Caco-2 (cell line): ENCODE data around the gene PTCD1. TPM values are rescaled to one million over a fixed set of nuclear protein-coding genes. Genes with fewer than 3 reads are reported as not detected.
A peak's percentile ranks its signal among the peaks of the same experiment; 100 is the strongest.

Experiments used
- BruUV-seq: library from RNA; stranded (reverse); fragments of 400-500 nt; replicated peaks from 2 replicates; lab custom pipeline; 2021; lab: Mats Ljungman, UMichigan
- CTCF ChIA-PET: fragments of 300-600 bp; sonication (Branson Sonifier 250); formaldehyde crosslinking; loops from one replicate; lab custom pipeline; 2022; ENCODE audit warnings: antibody characterized with exemption; lab: Charles Lee
- POLR2A ChIA-PET: fragments of 300-600 bp; sonication (Branson Sonifier 250); formaldehyde crosslinking; loops from one replicate; lab custom pipeline; 2022; ENCODE audit warnings: antibody characterized with exemption; lab: Charles Lee
- DNase-seq, 2 experiments: peaks; one replicate each; pipeline versions ENCODE4 v3.0.0 to v3.0.0-alpha.2; 2020 to 2022
- H3K27me3 ChIP-seq: replicated peaks from 2 replicates; pipeline ENCODE4 v1.6.0; 2011; ENCODE audit warnings: low read length; ENCODE audit not compliant: control insufficient read depth, insufficient read depth
- H3K36me3 ChIP-seq: 2 replicates; pipeline ENCODE4 v1.5.1; 2011; ENCODE audit warnings: low read length; ENCODE audit not compliant: control insufficient read depth, insufficient read depth
- H3K4me1 ChIP-seq: fragments of 250-450 bp; sonication (Bioruptor Pico); 2 replicates; pipeline ENCODE4 v1.5.1; 2020; ENCODE audit warnings: mild to moderate bottlenecking
- H3K4me3 ChIP-seq: 2 replicates; pipeline ENCODE4 v1.5.1; 2011; ENCODE audit warnings: low read depth, mild to moderate bottlenecking, control low read depth, low read length
- H3K9me3 ChIP-seq: fragments of 250-450 bp; sonication (Bioruptor Pico); 2 replicates; pipeline ENCODE4 v1.5.1; 2020; ENCODE audit warnings: mild to moderate bottlenecking, moderate library complexity
- H3K27ac Mint-ChIP-seq: one replicate; pipeline ENCODE4 v1.8.0; 2022; ENCODE audit warnings: mixed read lengths; ENCODE audit not compliant: unreplicated experiment
- H3K27me3 Mint-ChIP-seq: one replicate; pipeline ENCODE4 v1.8.0; 2022; ENCODE audit warnings: mixed read lengths; ENCODE audit not compliant: insufficient read depth, unreplicated experiment
- H3K36me3 Mint-ChIP-seq: one replicate; pipeline ENCODE4 v1.8.0; 2022; ENCODE audit warnings: mild to moderate bottlenecking, mixed read lengths; ENCODE audit not compliant: insufficient read depth, unreplicated experiment
- H3K4me1 Mint-ChIP-seq: one replicate; pipeline ENCODE4 v1.8.0; 2022; ENCODE audit warnings: low read depth, mixed read lengths; ENCODE audit not compliant: unreplicated experiment
- H3K4me3 Mint-ChIP-seq: one replicate; pipeline ENCODE4 v1.8.0; 2022; ENCODE audit warnings: mild to moderate bottlenecking, moderate library complexity, mixed read lengths; ENCODE audit not compliant: unreplicated experiment
- H3K9me3 Mint-ChIP-seq: one replicate; pipeline ENCODE4 v1.8.0; 2022; ENCODE audit warnings: mixed read lengths; ENCODE audit not compliant: unreplicated experiment
- intact Hi-C: fragments of 100-400 bp; cut with micrococcal nuclease; formaldehyde crosslinking; loops from one replicate; pipeline ENCODE4 v1.10.0; 2022; ENCODE audit not compliant: unreplicated experiment
- total RNA-seq: library from RNA; stranded (reverse); gene quantifications from 2 replicates; pipeline ENCODE4 v1.2.3, GENCODE V29; 2022
- TF ChIP-seq, protein P1 (sequence below), 2 experiments: fragments of 200-600 bp in 1 of 2; IDR thresholded peaks; 1 replicate in 1 of 2; 2 replicates in 1 of 2; pipeline versions ENCODE4 v1.5.1 to v1.8.0; 2011 to 2022; ENCODE audit warnings: antibody characterized with exemption in 1 of 2, control low read depth in 1 of 2, inconsistent platforms in 1 of 2, low read depth in 1 of 2, low read length in 1 of 2, mild to moderate bottlenecking in 1 of 2, moderate library complexity in 1 of 2; ENCODE audit not compliant: insufficient read depth in 1 of 2, severe bottlenecking in 1 of 2, unreplicated experiment in 1 of 2

PTCD1 gene
- total RNA-seq, 1 experiment from 2014 or later, result 59.6 TPM

- POLR2A ChIA-PET, result interaction anchor here (0.6 kb wide), 1 partner anchor 860 kb away, joined by 6 read pairs; no protein-coding TSS in a partner anchor
- Mint-ChIP-seq H3K4me3 (no peak overlapping the region), H3K4me1 (peaks cover 15% of the 10 kb centered on the region), H3K36me3 (peaks cover 78% of the 10 kb centered on the region), H3K27ac (peak overlapping the region; percentile 68), H3K27me3 (no peaks in the 10 kb centered on the region), H3K9me3 (no peaks in the 10 kb centered on the region)
- peaks cover 11% of the 10 kb centered on the region for H3K36me3 ChIP-seq
- intact Hi-C loops, result no loop called here
- no peak for DNase-seq
- BruUV-seq, result no TSS peak
- H3K4me1 ChIP-seq, result peaks cover 9% of the 10 kb centered on the region
- H3K4me3 ChIP-seq, result no peak overlapping the region
- no peaks in the 10 kb centered on the region for H3K27me3 ChIP-seq
- CTCF ChIA-PET, result no interaction called here
- TF ChIP-seq, protein P1, sequence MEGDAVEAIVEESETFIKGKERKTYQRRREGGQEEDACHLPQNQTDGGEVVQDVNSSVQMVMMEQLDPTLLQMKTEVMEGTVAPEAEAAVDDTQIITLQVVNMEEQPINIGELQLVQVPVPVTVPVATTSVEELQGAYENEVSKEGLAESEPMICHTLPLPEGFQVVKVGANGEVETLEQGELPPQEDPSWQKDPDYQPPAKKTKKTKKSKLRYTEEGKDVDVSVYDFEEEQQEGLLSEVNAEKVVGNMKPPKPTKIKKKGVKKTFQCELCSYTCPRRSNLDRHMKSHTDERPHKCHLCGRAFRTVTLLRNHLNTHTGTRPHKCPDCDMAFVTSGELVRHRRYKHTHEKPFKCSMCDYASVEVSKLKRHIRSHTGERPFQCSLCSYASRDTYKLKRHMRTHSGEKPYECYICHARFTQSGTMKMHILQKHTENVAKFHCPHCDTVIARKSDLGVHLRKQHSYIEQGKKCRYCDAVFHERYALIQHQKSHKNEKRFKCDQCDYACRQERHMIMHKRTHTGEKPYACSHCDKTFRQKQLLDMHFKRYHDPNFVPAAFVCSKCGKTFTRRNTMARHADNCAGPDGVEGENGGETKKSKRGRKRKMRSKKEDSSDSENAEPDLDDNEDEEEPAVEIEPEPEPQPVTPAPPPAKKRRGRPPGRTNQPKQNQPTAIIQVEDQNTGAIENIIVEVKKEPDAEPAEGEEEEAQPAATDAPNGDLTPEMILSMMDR (IDR thresholded peaks at IDR 0.05; ENCODE audit: insufficient read depth in 1 of 2, low read depth in 1 of 2, low read length in 1 of 2, severe bottlenecking in 1 of 2, unreplicated experiment in 1 of 2), result no peak
- H3K9me3 ChIP-seq, result no peaks in the 10 kb centered on the region
These were observed 34.8 kb downstream of the PTCD1 start for GRCh38 chr7:99403764-99404163.

DNA sequence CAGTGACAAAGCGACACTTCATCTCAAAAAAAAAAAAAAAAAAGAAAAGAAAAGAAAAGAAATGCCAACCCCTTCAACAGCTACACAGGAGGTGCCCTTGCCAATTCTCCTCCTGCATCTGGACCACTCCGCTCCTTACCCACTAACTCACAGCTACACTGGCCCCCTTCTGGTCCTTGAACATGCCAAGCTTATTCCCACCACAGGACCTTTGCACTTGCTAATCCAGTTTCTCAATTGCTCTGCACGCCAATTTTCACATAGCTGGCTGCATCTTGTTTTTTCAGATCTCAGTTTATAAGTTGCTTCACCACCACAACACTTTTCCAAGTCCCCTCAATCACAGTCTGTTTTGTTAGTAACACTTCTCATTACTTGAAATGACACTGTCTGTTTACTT is 35.7 kb downstream of the PTCD1 start:
- Histone ChIP-seq H3K4me3 (no peak overlapping the region), H3K36me3 (peaks cover 11% of the 10 kb centered on the region), H3K27me3 (no peaks in the 10 kb centered on the region), H3K9me3 (no peaks in the 10 kb centered on the region), H3K4me1 (peaks cover 9% of the 10 kb centered on the region)
- Mint-ChIP-seq H3K27ac (no peak overlapping the region), H3K9me3 (no peaks in the 10 kb centered on the region), H3K4me3 (no peak overlapping the region), H3K36me3 (peaks cover 78% of the 10 kb centered on the region), H3K4me1 (peaks cover 18% of the 10 kb centered on the region), H3K27me3 (no peaks in the 10 kb centered on the region)
- POLR2A ChIA-PET, result interaction anchor here (0.7 kb wide), 1 partner anchor 10 kb away, joined by 4 read pairs; no protein-coding TSS in a partner anchor
- CTCF ChIA-PET, result no interaction called here
- TF ChIP-seq, protein P1 (IDR thresholded peaks at IDR 0.05; ENCODE audit: insufficient read depth in 1 of 2, low read depth in 1 of 2, low read length in 1 of 2, severe bottlenecking in 1 of 2, unreplicated experiment in 1 of 2), result no peak
- intact Hi-C loops, result no loop called here
- DNase-seq, result no peak
- BruUV-seq, result no TSS peak

GRCh38 chr7:99399597-99399996 is 39.0 kb downstream of the PTCD1 start:
- intact Hi-C loops, result no loop called here
- Histone ChIP-seq H3K4me1 (no peaks in the 10 kb centered on the region), H3K27me3 (no peaks in the 10 kb centered on the region), H3K36me3 (peaks cover 14% of the 10 kb centered on the region), H3K4me3 (no peak overlapping the region), H3K9me3 (no peaks in the 10 kb centered on the region)
- Mint-ChIP-seq H3K4me1 (peaks cover 8% of the 10 kb centered on the region), H3K36me3 (peaks cover 100% of the 10 kb centered on the region), H3K27ac (no peak overlapping the region), H3K4me3 (no peak overlapping the region), H3K27me3 (no peaks in the 10 kb centered on the region), H3K9me3 (no peaks in the 10 kb centered on the region)
- CTCF ChIA-PET, result no interaction called here
- no TSS peak for BruUV-seq
- TF ChIP-seq, protein P1 (IDR thresholded peaks at IDR 0.05; ENCODE audit: insufficient read depth in 1 of 2, low read depth in 1 of 2, low read length in 1 of 2, severe bottlenecking in 1 of 2, unreplicated experiment in 1 of 2), result no peak
- POLR2A ChIA-PET, result interaction anchor here (0.6 to 1.9 kb wide), 2 partner anchors 9 to 80 kb away, joined by 3 to 8 read pairs; partner anchors contain the start of genes BUD31 and PDAP1
- no peak for DNase-seq
